Inflammatory macrophage (primary cell): Measurements from ENCODE around the gene CFAP61.

Experiments used
- DNase-seq, 2 donors: peaks; one replicate each; pipeline ENCODE4 v3.0.0-alpha.2; 2020 to 2022

Gene CFAP61

GRCh38 chr20:20037960-20038359 is 14.4 kb upstream of the CFAP61 start:
- no peak for DNase-seq

GRCh38 chr20:20038586-20038985 is 13.7 kb upstream of the CFAP61 start:
- peak in 1 of 2 donors; percentile 0 for DNase-seq

- no peak for DNase-seq
Measured at GRCh38 chr20:20039752-20040387, 12.5 kb upstream of the CFAP61 start.

- peak in 1 of 2 donors; percentile 1 for DNase-seq
Measured at GRCh38 chr20:20051767-20052073, 612 bp upstream of the CFAP61 start.

- DNase-seq = peak in 1 of 2 donors; percentile 13
Measured at GRCh38 chr20:20060234-20060998, 8.1 kb downstream of the CFAP61 start.

GRCh38 chr20:20063941-20064702 is 11.8 kb downstream of the CFAP61 start:
- no peak for DNase-seq

- DNase-seq = no peak
Measured at GRCh38 chr20:20065361-20065760, 13.0 kb downstream of the CFAP61 start.

- DNase-seq = no peak
Measured at GRCh38 chr20:20070871-20071726, 18.8 kb downstream of the CFAP61 start.

- no peak for DNase-seq
Measured at GRCh38 chr20:20073801-20074371, 21.6 kb downstream of the CFAP61 start.

- DNase-seq = no peak
Measured at GRCh38 chr20:20075032-20075431, 22.7 kb downstream of the CFAP61 start.

GRCh38 chr20:20076297-20077065 is 24.1 kb downstream of the CFAP61 start:
- DNase-seq = peak; percentile 65 to 75

GRCh38 chr20:20078041-20078440 is 25.7 kb downstream of the CFAP61 start:
- DNase-seq = no peak

- no peak for DNase-seq
Measured at GRCh38 chr20:20079102-20079784, 26.9 kb downstream of the CFAP61 start.

GRCh38 chr20:20083807-20084206 is 31.5 kb downstream of the CFAP61 start:
- peak; percentile 23 to 33 for DNase-seq

GRCh38 chr20:20084296-20084752 is 32.0 kb downstream of the CFAP61 start:
- no peak for DNase-seq

GRCh38 chr20:20085071-20085470 is 32.7 kb downstream of the CFAP61 start:
- peak in 1 of 2 donors; percentile 21 for DNase-seq

- DNase-seq = no peak
Measured at GRCh38 chr20:20085812-20086211, 33.5 kb downstream of the CFAP61 start.

GRCh38 chr20:20089018-20089417 is 36.7 kb downstream of the CFAP61 start:
- DNase-seq = no peak

- DNase-seq = peak; percentile 25 to 55
Measured at GRCh38 chr20:20089939-20090338, 37.6 kb downstream of the CFAP61 start.

GRCh38 chr20:20092827-20093226 is 40.5 kb downstream of the CFAP61 start:
- no peak for DNase-seq

GRCh38 chr20:20094410-20094809 is 42.1 kb downstream of the CFAP61 start:
- DNase-seq = no peak
